ENCODE measurements around the gene CDH23.

- TF ChIP-seq MYC (IDR thresholded peaks at IDR 0.05; ENCODE audit: insufficient read depth, insufficient read length, insufficient replicate concordance, low read length, severe bottlenecking) (no peak), REST (IDR thresholded peaks at IDR 0.05; ENCODE audit: low read depth, low read length) (no peak)
Observed at GRCh38 chr10:71576842-71577241, 180.1 kb downstream of the CDH23 start.

Measured in GM12878 (cell line).